ENCODE results near the gene IKZF5.
A peak's percentile ranks its signal among the peaks of the same experiment; 100 is the strongest.

IKZF5 gene

GRCh38 chr10:123017421-123018165 is 9.0 kb upstream of the IKZF5 start:
- DNase-seq (ENCODE audit: low read depth in 2 of 2) = no peak
- no peak for TF ChIP-seq CTCF (IDR thresholded peaks at IDR 0.05; ENCODE audit: low read depth, low read length)
- no peak overlapping the region for H3K4me3 ChIP-seq (replicated peaks in 1 of 2; ENCODE audit: low read depth in 2 of 2, low read length in 2 of 2)

DNA sequence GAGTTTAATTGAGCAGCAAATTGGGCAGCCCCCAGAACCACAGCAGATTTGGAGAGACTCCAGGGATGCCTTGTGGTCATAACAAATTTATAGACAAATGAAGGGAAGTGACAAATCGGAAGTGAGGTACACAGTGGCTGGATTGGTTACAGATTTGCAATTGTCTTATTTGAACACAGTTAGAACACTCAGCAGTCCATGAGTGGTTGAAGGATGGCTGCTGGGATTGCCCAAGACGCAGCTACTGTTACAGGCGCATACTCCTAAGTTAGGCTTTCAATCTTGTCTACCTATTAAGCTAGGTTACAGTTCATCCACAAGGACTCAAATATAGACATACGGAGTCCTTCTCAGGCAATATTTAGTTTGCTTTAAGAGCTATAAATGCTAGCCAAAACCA is 7.6 kb upstream of the IKZF5 start:
- DNase-seq (ENCODE audit: low read depth in 2 of 2) = no peak
- H3K4me3 ChIP-seq (replicated peaks in 1 of 2; ENCODE audit: low read depth in 2 of 2, low read length in 2 of 2) = no peak overlapping the region
- no peak for TF ChIP-seq CTCF (IDR thresholded peaks at IDR 0.05; ENCODE audit: low read depth, low read length)

GRCh38 chr10:123014772-123015171 is 6.2 kb upstream of the IKZF5 start:
- no peak overlapping the region for H3K4me3 ChIP-seq (replicated peaks in 1 of 2; ENCODE audit: low read depth in 2 of 2, low read length in 2 of 2)
- DNase-seq (ENCODE audit: low read depth in 2 of 2) = no peak
- no peak for TF ChIP-seq CTCF (IDR thresholded peaks at IDR 0.05; ENCODE audit: low read depth, low read length)

DNA sequence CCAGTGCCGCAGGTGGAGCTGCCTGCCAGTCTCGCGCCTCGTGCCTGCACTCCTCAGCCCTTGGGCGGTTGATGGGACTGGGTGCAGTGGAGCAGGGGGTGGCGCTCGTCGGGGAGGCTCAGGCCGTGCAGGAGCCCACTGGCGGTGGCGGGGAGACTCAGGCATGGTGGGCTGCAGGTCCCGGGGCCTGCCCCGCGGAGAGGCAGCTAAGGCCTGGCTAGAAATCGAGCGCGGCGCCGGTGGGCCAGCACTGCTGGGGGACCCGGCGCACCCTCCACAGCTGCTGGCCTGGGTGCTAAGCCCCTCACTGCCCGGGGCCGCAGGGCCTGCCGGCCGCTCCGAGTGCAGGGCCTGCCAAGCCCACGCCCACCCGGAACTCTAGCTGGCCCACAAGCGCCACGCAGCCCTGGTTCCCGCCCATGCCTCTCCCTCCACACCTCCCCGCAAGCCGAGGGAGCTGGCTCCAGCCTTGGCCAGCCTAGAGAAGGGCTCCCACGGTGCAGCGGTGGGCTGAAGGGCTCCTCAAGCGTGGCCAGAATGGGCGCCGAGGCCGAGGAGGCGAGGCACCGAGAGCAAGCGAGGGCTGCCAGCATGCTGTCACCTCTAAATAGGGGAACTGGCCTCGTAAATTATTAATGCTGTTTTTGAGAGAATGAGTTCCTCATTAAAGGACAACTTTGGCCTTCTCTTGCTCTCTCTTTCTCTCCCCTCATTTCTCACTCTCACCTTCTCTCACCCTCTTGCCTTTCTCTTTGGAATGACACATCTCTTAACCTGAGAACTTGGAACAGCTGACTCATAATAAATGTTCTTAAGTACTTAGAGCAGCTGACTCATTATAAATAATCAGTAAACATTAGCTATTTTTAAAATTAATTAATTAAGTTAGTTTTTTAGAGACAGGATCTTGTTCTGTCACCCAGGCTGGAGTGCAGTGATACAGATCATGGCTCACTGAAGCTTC is 5.1 kb upstream of the IKZF5 start:
- H3K4me3 ChIP-seq (replicated peaks in 1 of 2; ENCODE audit: low read depth in 2 of 2, low read length in 2 of 2) = no peak overlapping the region
- no peak for DNase-seq (ENCODE audit: low read depth in 2 of 2)
- TF ChIP-seq CTCF (IDR thresholded peaks at IDR 0.05; ENCODE audit: low read depth, low read length) = no peak

DNA sequence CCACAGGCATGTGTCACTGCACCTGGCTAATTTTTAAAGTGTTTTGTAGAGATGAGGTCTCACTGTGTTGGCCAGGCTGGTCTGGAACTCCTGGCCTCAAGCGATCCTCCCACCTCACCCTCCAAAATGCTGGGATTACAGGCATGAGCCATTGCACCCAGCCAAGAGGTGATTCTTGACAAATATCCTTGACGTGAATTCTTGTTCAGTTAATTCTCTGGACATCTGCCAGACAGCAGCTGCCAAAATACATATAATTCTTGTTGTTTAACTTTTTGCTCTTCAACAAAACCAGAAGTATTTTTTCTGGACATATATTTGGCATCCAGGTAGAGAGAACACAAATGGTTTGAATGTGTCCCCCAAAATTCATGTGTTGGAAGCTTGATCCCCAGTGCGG is 3.4 kb upstream of the IKZF5 start:
- DNase-seq (ENCODE audit: low read depth in 2 of 2) = peak in 1 of 2 donors; percentile 6
- TF ChIP-seq CTCF (IDR thresholded peaks at IDR 0.05; ENCODE audit: low read depth, low read length) = no peak
- no peak overlapping the region for H3K4me3 ChIP-seq (replicated peaks in 1 of 2; ENCODE audit: low read depth in 2 of 2, low read length in 2 of 2)

DNA sequence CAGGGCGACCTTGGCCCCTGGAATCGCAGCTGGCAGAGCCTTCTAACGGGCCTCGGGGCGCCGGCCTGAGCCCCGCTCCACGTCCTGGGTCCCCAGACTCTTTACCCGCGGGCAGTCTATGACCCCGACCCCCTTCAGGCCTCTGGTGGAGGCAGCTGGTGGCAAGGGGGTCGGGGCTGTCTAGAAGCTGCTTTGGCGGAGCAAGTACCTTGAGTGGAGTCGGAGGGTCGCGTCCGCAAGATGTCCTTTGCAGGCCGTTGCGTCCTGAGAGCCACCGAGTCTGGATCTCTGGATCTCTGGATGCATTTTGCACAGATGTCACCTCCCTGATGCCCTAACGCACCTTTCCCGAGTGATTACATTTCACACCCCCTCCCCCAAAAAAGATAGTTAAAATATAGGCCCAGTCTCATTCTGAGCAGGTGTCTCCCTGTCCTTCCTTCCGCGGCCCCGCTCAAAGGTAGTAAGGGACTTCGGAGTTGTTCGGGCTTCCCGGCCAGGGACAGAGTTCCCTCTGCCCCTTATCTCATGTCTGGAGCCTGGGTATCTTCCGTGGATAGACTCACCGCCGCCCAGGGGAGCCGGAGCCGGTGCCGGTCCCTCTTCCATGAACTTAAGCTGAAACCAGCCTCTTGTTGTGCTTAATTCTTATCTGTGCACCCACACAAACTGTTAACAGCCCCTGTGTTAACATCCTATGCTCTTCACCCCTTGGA is 668 bp upstream of the IKZF5 start:
- DNase-seq (ENCODE audit: low read depth in 2 of 2) = peak; percentile 6 to 7
- H3K4me3 ChIP-seq (replicated peaks in 1 of 2; ENCODE audit: low read depth in 2 of 2, low read length in 2 of 2) = peak overlapping the region; percentile 96 to 99
- no peak for TF ChIP-seq CTCF (IDR thresholded peaks at IDR 0.05; ENCODE audit: low read depth, low read length)

Measured in cardiac fibroblast (primary cell).